ENCODE data around the gene MYO5B.

DNA sequence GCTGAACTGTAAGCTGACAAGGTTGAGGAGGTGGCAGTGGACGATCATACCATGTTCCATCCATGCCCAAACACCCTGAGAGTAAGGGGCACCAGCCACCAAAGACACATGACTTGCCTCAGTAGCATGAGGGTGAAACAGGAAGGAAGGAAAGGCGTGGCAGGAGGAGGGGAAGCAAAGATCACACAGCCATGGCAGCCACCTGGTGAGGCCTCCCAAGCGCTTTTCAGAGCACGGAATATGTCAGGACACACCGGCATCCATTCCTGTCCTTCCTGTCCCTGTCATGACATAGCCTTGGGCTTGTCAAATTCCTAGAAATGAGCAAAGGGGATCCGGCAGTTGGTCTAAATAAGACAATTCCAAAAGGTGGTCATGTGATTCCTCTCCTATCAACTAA lies 118.7 kb downstream of the MYO5B start:
- TF ChIP-seq CTCF (IDR thresholded peaks at IDR 0.05; ENCODE audit: poor library complexity): no peak
- TF ChIP-seq EZH2 (IDR thresholded peaks at IDR 0.05; ENCODE audit: borderline replicate concordance): no peak
- no peak for TF ChIP-seq EZH2phosphoT487 (IDR thresholded peaks at IDR 0.05; ENCODE audit: low read depth, severe bottlenecking, unreplicated experiment)

All from hepatocyte (in vitro differentiated cells).